Liver (tissue), 9 donors: ENCODE measurements around the gene LYPD5. TPM values are rescaled to one million over a fixed set of nuclear protein-coding genes. Genes with fewer than 3 reads are reported as not detected.

ENCODE experiments used
- DNase-seq: peaks from one replicate; pipeline ENCODE4 v3.0.0-alpha.2; 2017; ENCODE audit warnings: low spot score
- H3K27ac ChIP-seq, 2 donors: one replicate each; pipeline ENCODE4 v1.7.0; 2013; ENCODE audit warnings: inconsistent platforms in 2 of 2, low read length in 2 of 2, control low read depth in 1 of 2, low read depth in 1 of 2, mild to moderate bottlenecking in 1 of 2
- H3K27me3 ChIP-seq, 4 donors: one replicate each; pipeline versions ENCODE4 v1.6.1 to v1.7.0; 2013; ENCODE audit warnings: low read length in 3 of 4, inconsistent platforms in 1 of 4, mild to moderate bottlenecking in 1 of 4, moderate library complexity in 1 of 4; ENCODE audit not compliant: control insufficient read depth in 4 of 4, insufficient read depth in 4 of 4
- H3K36me3 ChIP-seq, 4 donors: one replicate each; pipeline versions ENCODE4 v1.6.1 to v1.7.0; 2013; ENCODE audit warnings: low read length in 3 of 4, mild to moderate bottlenecking in 3 of 4, low read depth in 1 of 4, moderate library complexity in 1 of 4; ENCODE audit not compliant: control insufficient read depth in 4 of 4, insufficient read depth in 3 of 4
- H3K4me1 ChIP-seq, 4 donors: one replicate each; pipeline versions ENCODE4 v1.6.1 to v1.7.0; 2013; ENCODE audit warnings: low read length in 3 of 4, mild to moderate bottlenecking in 3 of 4, moderate library complexity in 1 of 4; ENCODE audit not compliant: control insufficient read depth in 4 of 4, insufficient read depth in 4 of 4
- H3K4me3 ChIP-seq, 3 donors: one replicate each; pipeline versions ENCODE4 v1.6.1 to v1.7.0; 2013; ENCODE audit warnings: low read length in 3 of 3, control low read depth in 1 of 3, low read depth in 1 of 3, mild to moderate bottlenecking in 1 of 3
- H3K9ac ChIP-seq, 2 donors: one replicate each; pipeline ENCODE4 v1.7.0; 2013; ENCODE audit warnings: low read length in 2 of 2, mild to moderate bottlenecking in 2 of 2, moderate library complexity in 2 of 2, control low read depth in 1 of 2, low read depth in 1 of 2
- H3K9me3 ChIP-seq, 4 donors: one replicate each; pipeline versions ENCODE4 v1.6.1 to v1.7.0; 2013; ENCODE audit warnings: low read length in 3 of 4; ENCODE audit not compliant: control insufficient read depth in 4 of 4
- EGR1 ChIP-seq, 2 donors: IDR thresholded peaks; 2 replicates each; pipeline ENCODE4 v1.6.1; 2016 to 2018; ENCODE audit warnings: antibody characterized with exemption in 2 of 2, low read depth in 2 of 2
- FOXA1 ChIP-seq: IDR thresholded peaks from 2 replicates; pipeline ENCODE4 v1.6.1; 2016; ENCODE audit warnings: antibody characterized with exemption
- FOXA2 ChIP-seq: IDR thresholded peaks from 2 replicates; pipeline ENCODE4 v1.6.1; 2016; ENCODE audit warnings: antibody characterized with exemption
- HNF4G ChIP-seq: IDR thresholded peaks from 2 replicates; pipeline ENCODE4 v1.6.1; 2016; ENCODE audit warnings: antibody characterized with exemption
- NR2F2 ChIP-seq: IDR thresholded peaks from 2 replicates; pipeline ENCODE4 v1.6.1; 2016; ENCODE audit warnings: antibody characterized with exemption
- RAD21 ChIP-seq, 2 donors: IDR thresholded peaks; 2 replicates each; pipeline ENCODE4 v1.6.1; 2016; ENCODE audit warnings: antibody characterized with exemption in 2 of 2, mild to moderate bottlenecking in 2 of 2
- SP1 ChIP-seq: IDR thresholded peaks from 2 replicates; pipeline ENCODE4 v1.6.1; 2018; ENCODE audit warnings: antibody characterized with exemption, mild to moderate bottlenecking
- TAF1 ChIP-seq: conservative IDR thresholded peaks from 2 replicates; pipeline ENCODE4 v1.6.1; 2016; ENCODE audit warnings: antibody characterized with exemption, mild to moderate bottlenecking
- YY1 ChIP-seq: IDR thresholded peaks from 2 replicates; pipeline ENCODE4 v1.6.1; 2016; ENCODE audit warnings: antibody characterized with exemption, mild to moderate bottlenecking
- WGBS: extraction: QIAGEN DNeasy Blood & Tissue Kit; methylation state at CpG from one replicate; pipeline ENCODE4 v1.1.7; 2013; 5-methylcytosine and 5-hydroxymethylcytosine counted together
- polyA plus RNA-seq, 2 donors: library from polyadenylated mRNA; stranded (reverse) in 1 of 2; unstranded in 1 of 2; fragments of 200-250 nt in 1 of 2; fragments of >200 nt in 1 of 2; fragmentation: Nextera tagmentation in 1 of 2; extraction: Ambion mirVana in 1 of 2; gene quantifications; one replicate each; pipeline versions ENCODE4 v1.2.1 to v1.2.3, GENCODE V29; 2013 to 2015
- total RNA-seq, 2 donors: library from RNA; depleted of rRNA; stranded (reverse); fragments of >200 nt; gene quantifications; one replicate each; pipeline ENCODE4 v1.2.3, GENCODE V29; 2014
- TF ChIP-seq, protein P1 (sequence below): IDR thresholded peaks from 2 replicates; pipeline ENCODE4 v1.6.1; 2016; ENCODE audit warnings: antibody characterized with exemption, mild to moderate bottlenecking
- donor health status: healthy.
- donor health status: healthy.
- donor health status: healthy.
- donor health status: healthy.
- donor health status: healthy.

LYPD5 gene
- total and polyA plus RNA-seq, 4 donors: 0.08 to 0.14 (median 0.13) TPM; not detected in 1

DNA sequence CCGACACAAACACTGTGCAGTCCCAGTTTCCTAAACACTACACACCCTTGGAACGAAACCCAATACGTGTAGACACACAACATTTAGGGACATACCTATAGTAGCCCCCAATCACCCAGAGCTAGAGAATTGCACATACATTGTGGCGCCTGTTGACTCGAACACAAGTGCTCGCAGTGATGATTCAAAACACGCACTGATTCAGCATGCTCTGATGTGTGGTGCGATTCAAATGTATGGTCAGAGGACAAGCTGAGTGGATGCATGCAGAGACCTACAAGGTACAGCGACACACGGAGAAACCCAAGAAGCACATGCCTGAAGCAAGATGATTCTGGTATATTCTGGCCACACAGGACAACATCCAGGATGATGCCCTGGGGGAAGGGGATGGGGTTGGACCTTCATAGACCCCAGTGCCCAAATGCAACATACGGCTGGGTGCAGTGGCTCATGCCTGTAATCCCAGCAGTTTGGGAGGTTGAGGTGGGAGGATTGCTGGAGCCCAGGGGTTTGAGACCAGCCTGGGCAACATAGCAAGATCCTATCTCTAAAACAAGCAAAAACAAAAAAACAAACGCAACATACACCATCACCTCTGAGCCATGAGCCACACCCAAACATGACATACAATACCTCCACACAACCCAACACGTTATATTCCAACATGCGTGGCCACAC is 20.5 kb downstream of the LYPD5 start:
- WGBS: 82% methylated on average over 14 of the region's 14 CpGs
- H3K27me3 ChIP-seq: no peaks in the 10 kb centered on the region
- no peaks in the 10 kb centered on the region for H3K9me3 ChIP-seq
- DNase-seq: no peak
- H3K4me1 ChIP-seq: no peaks in the 10 kb centered on the region
- H3K4me3 ChIP-seq: no peak overlapping the region
- no peak overlapping the region for H3K9ac ChIP-seq
- no peaks in the 10 kb centered on the region for H3K36me3 ChIP-seq
- no peak overlapping the region for H3K27ac ChIP-seq
- TF ChIP-seq, protein P1, sequence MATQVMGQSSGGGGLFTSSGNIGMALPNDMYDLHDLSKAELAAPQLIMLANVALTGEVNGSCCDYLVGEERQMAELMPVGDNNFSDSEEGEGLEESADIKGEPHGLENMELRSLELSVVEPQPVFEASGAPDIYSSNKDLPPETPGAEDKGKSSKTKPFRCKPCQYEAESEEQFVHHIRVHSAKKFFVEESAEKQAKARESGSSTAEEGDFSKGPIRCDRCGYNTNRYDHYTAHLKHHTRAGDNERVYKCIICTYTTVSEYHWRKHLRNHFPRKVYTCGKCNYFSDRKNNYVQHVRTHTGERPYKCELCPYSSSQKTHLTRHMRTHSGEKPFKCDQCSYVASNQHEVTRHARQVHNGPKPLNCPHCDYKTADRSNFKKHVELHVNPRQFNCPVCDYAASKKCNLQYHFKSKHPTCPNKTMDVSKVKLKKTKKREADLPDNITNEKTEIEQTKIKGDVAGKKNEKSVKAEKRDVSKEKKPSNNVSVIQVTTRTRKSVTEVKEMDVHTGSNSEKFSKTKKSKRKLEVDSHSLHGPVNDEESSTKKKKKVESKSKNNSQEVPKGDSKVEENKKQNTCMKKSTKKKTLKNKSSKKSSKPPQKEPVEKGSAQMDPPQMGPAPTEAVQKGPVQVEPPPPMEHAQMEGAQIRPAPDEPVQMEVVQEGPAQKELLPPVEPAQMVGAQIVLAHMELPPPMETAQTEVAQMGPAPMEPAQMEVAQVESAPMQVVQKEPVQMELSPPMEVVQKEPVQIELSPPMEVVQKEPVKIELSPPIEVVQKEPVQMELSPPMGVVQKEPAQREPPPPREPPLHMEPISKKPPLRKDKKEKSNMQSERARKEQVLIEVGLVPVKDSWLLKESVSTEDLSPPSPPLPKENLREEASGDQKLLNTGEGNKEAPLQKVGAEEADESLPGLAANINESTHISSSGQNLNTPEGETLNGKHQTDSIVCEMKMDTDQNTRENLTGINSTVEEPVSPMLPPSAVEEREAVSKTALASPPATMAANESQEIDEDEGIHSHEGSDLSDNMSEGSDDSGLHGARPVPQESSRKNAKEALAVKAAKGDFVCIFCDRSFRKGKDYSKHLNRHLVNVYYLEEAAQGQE: no peak

DNA sequence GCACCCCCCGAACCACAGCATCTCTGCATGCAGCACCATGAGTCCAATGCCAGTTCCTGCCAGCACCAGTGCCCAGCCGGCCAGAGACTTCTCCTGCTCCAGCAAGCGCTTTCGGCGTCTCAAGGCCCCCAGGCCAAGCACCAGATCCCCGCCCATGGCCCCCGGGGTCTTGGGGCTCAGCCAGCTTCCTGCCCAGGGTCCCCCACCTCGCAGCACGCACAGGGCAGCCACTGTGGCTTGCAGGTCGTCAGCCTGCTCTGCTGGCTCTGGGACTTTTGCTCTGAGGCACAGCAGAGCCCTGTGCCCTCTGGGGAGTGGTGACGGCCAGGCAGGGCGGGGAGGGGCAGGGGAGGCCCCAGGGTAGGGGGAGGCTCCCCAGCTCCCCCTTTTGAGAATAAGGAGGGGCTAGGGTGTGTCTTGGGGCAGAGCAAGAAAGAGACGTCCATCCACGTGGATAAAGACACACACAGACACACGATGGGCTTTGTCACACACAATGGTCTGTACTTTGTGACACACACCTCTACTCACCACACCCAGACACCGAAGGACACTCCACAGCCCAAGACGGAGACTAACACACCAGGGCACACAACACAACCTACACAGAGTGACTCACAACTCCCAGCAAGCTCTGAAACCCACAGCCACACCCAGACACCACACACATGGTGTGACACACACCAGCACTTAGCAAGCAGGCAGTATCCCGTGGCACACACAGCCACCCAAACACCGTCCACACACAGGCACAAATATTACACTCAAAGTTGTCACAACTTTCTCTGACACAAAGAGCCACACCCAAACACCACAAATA is 21.3 kb downstream of the LYPD5 start, which contains the start of gene KCNN4:
Gene KCNN4, minus strand, starts transcription at position 268 of the 820 bp plus-strand sequence. Its CDS starts 112 bp downstream, at position 156.
- no peak within 1 kb of the TSS for H3K27ac ChIP-seq
- H3K4me1 ChIP-seq: no peaks in the 10 kb centered on the region
- no peaks in the 10 kb centered on the region for H3K27me3 ChIP-seq
- 32% methylated on average over 19 of the region's 19 CpGs for WGBS
- no peak within 1 kb of the TSS for H3K4me3 ChIP-seq
- TF ChIP-seq TAF1: no peak
- no peak for TF ChIP-seq FOXA2
- TF ChIP-seq EGR1 (IDR thresholded peaks at IDR 0.05; ENCODE audit: low read depth in 2 of 2): no peak
- no peak for TF ChIP-seq HNF4G
- TF ChIP-seq RAD21 (IDR thresholded peaks at IDR 0.05): no peak
- TF ChIP-seq FOXA1: no peak
- no peaks in the 10 kb centered on the region for H3K36me3 ChIP-seq
- no peak for DNase-seq
- H3K9me3 ChIP-seq: no peaks in the 10 kb centered on the region
- H3K9ac ChIP-seq: no peak within 1 kb of the TSS

DNA sequence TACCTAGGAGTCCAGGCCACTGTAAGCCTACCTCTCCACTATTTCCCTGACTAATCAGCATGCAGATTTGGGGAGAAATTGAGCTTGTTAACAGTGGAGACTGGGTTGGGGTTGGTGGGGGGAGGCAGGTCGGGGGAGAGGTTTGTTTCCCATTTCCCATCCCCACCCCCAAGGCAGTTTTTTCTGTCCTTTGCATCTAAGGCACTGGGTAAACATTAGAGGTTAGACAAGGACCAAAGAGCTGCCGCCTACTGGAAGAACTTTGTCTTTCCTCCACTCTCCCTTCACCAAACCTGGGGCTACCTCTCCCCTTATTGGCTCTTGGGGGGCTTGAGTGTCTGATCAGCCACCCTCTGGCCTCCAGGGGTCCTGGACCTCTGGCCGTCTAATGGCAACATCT is 22.4 kb downstream of the LYPD5 start:
- Histone ChIP-seq H3K9ac (no peak overlapping the region), H3K27me3 (no peaks in the 10 kb centered on the region), H3K27ac (no peak overlapping the region)

More for the DNA sequence above, 22.4 kb downstream of the LYPD5 start:
- Histone ChIP-seq H3K4me1 (peaks cover 0 to under 1% (median 0%) of the 10 kb centered on the region in 4 donors), H3K4me3 (no peak overlapping the region), H3K36me3 (no peaks in the 10 kb centered on the region), H3K9me3 (no peaks in the 10 kb centered on the region)
- 18% methylated on average over 3 of the region's 3 CpGs for WGBS
- DNase-seq: no peak
- no peak for TF ChIP-seq SP1
- TF ChIP-seq FOXA2: no peak
- TF ChIP-seq YY1: no peak
- no peak for TF ChIP-seq FOXA1
- TF ChIP-seq HNF4G: no peak
- no peak for TF ChIP-seq EGR1 (IDR thresholded peaks at IDR 0.05; ENCODE audit: low read depth in 2 of 2)
- TF ChIP-seq NR2F2: no peak
